DMS 273 (cell line): Measurements from ENCODE around the gene CAD.

Experiments
- DNase-seq: peaks from one replicate; lab custom pipeline; 2025; ENCODE audit not compliant: unreplicated experiment; lab: John Stamatoyannopoulos, UW

The CAD gene

GRCh38 chr2:27222407-27222806 lies 5.2 kb downstream of the CAD start:
- DNase-seq, result no peak

- no peak for DNase-seq
Observed at GRCh38 chr2:27223416-27223815, 6.2 kb downstream of the CAD start.

GRCh38 chr2:27225526-27225925 lies 8.4 kb downstream of the CAD start:
- DNase-seq, result no peak

DNA sequence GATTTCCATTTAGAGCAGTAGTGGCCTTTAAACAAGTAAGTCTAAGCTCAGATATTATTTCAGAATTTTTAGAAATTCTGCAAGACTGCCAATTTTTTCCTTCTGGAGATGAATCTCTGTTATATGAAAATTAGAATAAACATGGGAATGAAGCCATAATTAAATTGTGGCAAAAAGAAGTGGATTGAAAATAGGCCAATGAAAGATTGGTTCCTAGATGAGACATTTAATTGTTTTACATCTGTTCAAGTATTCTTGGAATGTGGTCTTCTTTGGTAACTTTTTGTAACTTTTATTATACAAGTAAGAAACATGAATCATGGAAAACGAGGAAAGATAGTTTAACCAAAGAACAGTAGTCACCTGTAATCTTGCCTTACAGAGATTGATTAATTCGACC lies 10.3 kb downstream of the CAD start:
- no peak for DNase-seq

- no peak for DNase-seq
Observed at GRCh38 chr2:27231921-27232320, 14.8 kb downstream of the CAD start.

DNA sequence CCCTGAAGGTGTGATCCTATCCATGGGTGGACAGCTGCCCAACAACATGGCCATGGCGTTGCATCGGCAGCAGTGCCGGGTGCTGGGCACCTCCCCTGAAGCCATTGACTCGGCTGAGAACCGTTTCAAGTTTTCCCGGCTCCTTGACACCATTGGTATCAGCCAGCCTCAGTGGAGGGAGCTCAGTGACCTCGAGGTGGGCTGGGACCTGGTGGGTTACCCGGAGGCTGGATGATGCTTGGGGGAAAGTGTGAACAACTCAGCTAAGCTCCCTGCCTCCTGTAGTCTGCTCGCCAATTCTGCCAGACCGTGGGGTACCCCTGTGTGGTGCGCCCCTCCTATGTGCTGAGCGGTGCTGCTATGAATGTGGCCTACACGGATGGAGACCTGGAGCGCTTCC lies 16.2 kb downstream of the CAD start:
- no peak for DNase-seq

DNA sequence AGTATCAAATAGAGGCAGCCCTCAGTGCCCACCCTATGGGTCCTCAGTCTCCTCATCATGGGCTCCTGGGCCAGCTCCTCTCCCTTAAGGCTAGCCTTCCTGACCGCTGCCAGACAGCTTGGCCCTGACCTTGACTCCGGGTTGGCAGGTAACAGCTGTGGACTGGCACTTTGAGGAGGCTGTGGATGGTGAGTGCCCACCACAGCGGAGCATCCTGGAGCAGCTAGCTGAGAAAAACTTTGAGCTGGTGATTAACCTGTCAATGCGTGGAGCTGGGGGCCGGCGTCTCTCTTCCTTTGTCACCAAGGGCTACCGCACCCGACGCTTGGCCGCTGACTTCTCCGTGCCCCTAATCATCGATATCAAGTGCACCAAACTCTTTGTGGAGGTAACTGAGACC lies 19.0 kb downstream of the CAD start:
- no peak for DNase-seq

- DNase-seq, result no peak
Observed at GRCh38 chr2:27236626-27237025, 19.5 kb downstream of the CAD start.

- no peak for DNase-seq
Observed at GRCh38 chr2:27237341-27237945, 20.3 kb downstream of the CAD start.

DNA sequence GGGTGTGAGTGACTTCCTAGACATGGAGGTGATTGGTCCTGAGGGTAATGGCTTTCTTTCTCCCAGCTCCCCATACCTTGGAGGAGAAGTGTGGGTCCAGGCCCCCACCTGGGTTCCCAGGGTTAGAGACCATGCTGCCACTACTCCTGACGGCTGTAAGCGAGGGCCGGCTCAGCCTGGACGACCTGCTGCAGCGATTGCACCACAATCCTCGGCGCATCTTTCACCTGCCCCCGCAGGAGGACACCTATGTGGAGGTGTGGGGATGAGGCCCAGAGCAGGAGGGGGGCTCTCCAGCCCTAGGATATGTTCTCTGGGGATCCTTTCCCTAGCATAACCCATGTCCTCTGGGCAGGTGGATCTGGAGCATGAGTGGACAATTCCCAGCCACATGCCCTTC lies 21.8 kb downstream of the CAD start:
- no peak for DNase-seq

DNA sequence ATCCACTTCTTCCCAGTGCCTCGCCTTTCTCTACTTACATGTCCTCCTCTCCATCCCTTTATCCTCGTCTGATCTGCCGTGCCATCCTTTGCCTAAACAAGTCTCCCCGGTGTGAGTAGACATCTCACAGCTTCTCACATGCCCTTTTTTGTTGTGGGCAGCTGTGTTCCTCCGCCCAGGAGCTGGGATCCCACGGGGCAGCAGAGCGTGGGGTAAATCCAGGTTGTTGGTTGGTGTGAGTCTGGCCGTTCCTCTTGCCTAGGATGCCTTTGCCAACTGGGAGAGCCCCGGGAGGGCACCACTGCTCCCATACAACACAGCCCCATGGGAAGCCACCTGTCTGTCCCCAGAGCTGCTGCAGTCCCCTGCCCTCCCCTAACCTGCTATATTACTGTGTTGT lies 23.2 kb downstream of the CAD start:
- no peak for DNase-seq

GRCh38 chr2:27241761-27242613 lies 24.8 kb downstream of the CAD start:
- no peak for DNase-seq

GRCh38 chr2:27242614-27242951 lies 25.4 kb downstream of the CAD start:
- DNase-seq, result no peak

- DNase-seq, result no peak
Observed at GRCh38 chr2:27243391-27244130, 26.4 kb downstream of the CAD start.

DNA sequence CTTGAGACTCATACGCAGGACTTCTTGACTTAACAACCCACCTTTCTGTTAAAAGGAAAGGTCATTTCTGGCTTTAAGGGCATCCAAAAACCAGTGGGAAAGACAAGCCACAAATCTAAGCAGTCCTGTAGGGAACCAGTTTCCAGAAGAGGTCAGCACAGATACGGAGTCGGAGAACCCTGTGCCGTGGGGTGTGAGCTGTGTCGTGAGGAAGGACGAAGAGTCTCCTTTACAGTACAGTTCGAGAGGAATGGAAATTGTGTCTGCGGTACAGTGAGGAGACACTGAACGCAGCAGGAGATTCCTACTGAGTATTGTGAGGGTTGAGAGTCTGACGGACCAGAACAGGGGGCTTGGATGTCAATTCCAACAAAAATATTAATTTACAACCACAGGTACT lies 27.9 kb downstream of the CAD start:
- DNase-seq, result no peak

DNA sequence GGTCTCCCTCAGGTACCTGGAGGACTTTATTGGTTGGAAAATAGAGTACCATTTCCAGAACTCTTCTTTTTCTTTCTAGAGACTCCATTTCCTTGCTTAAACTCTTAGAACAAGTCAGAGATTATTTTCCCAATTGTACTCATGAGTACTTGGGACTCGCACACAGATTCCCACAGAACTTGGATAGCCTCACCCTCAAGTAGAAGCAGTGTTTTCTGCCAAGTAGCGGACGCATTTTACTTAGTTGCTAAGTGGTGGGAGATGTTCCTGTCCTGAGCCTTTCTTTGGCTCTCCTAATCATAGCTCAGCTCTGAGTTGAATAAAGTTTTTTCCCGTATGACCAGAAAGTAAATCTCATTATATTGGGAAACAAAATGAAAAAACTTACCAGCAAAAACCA lies 28.5 kb downstream of the CAD start:
- no peak for DNase-seq

GRCh38 chr2:27247893-27248292 lies 30.7 kb downstream of the CAD start:
- DNase-seq, result no peak

DNA sequence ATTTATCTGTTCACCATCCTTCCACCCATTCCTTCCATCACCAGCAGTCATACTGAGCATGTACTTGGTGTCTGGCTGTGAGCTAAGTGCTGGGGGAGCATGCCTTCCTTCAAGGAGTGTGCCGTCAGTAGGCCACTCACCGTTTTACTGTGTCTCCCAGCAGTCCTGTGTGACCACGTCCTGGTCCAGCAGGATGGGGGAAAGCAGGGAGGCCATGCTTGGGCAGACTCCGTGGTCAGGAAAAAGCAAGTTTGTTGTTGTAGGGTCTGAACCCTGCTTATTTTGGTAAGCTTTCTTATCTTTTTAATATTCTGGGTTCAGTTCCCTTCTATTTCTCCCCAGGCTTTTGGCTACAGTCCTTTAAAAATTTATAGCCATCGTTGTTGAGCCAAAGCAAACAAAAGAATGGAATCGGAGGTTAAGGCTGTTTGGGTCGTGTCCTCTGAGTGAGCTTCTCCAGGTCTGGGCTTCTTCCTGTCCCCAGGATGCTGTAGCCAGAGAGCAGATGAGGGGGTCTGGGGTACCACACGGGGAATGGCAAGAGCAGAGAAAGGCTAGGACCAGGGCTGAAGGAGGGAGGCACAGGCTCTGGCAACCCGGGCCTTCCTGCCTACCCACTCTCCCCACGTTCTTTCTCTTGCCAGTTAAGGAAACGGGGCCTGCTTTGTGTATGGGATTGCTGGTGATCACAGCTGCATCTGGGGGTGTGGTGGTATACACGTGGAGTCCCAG lies 32.2 kb downstream of the CAD start:
- peak; percentile 45 for DNase-seq

DNA sequence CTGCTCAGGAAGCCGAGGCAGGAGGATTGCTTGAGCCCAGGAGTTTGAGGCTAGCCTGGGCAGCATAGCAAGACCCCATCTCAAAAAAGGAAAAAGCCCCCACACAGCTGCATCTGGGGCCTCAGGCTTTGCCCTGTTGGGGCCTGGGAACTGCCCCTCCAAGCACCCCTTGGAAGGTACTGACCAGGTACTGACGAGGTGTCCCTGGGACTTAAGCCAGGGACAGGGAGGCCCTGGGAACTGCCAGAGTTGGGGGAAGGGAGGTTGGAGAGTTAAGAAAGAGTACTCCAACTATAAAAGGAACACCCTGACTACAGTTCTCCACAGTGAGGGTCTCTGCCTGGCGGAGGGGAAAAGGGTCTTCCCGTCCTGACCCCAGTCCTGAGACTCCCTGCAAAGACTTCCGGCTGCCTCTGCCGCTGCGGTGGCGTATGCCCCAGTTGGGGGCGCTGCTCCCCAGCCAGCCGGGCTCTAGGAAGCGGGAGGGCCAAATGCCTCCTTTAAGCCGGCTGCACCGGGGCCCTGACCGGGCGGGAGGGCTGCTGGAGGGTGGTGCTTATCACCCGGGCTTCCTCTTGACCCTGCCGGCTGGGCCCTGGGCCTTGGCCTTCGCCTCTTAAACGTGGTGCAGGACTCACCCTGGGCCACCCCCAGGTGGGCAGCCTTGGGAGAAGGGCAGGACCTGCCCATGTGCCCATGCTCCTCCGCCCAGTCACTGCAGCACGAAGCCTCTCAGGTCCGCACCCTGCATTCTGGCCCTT lies 32.9 kb downstream of the CAD start:
- DNase-seq, result peak; percentile 85

DNA sequence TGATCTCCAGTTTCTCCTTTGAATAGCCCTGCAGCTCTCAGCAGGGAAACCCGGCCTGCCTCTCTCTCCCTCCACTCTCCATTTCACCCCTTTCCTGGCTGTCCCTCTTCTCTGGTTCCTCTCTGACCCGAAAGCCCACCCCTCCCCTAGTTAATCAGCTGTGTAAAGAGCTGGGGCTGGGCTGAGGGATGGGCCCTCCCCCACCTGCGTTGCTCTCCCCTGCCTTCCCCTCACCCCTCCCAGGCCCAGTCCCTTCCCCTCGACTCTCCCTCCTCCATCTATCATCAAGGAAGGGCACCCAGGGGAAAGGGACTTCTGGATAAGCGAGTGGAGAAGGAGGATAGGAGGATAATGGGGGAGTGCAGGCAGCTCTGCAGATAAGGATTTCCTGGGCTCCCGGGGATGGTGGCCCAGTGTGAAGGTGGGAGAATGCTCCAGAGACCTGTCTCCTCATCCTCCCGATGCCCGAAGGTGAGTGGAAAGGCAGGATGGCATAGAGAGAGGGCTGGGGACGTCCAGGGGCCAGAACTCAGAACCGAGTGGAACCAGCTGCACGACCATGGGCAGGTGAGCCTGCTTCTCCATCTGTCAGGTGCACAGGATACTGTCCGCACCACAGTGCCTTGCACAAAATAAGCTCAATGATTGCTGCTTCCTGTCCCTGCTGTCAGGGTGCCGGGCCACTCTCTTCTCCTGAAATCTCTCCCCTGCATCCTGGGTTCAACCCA lies 33.6 kb downstream of the CAD start:
- no peak for DNase-seq
